Sigmoid colon (tissue), 3 donors: Measurements from ENCODE around the gene EGR2.

Experiments used
- CTCF ChIP-seq, 4 experiments: fragments of 450-650 bp in 3 of 4; fragments of 200-600 bp in 1 of 4; IDR thresholded peaks; one replicate each; pipeline ENCODE4 v1.5.1; 2016 to 2019; ENCODE audit warnings: antibody characterized with exemption in 4 of 4, mild to moderate bottlenecking in 3 of 4, moderate library complexity in 2 of 4
- POLR2A ChIP-seq, 2 donors: fragments of 450-650 bp; IDR thresholded peaks; one replicate each; pipeline ENCODE4 v1.6.1; 2016; ENCODE audit warnings: antibody characterized with exemption in 2 of 2, mild to moderate bottlenecking in 2 of 2, moderate library complexity in 2 of 2

- no peak for TF ChIP-seq CTCF (IDR thresholded peaks at IDR 0.05)
- TF ChIP-seq POLR2A (IDR thresholded peaks at IDR 0.05), result no peak
Observed at GRCh38 chr10:62839590-62839989, 23.4 kb upstream of the EGR2 start.
